HL-60 (cell line): ENCODE data around the gene HIP1.

Experiments used
- DNase-seq, 2 experiments: peaks; one replicate each; pipeline ENCODE4 v3.0.0-alpha.2; 2010 to 2020; ENCODE audit warnings: low read depth in 1 of 2, low spot score in 1 of 2
- H3K27ac ChIP-seq: fragments of 250-450 bp; sonication (Bioruptor Pico); replicated peaks from 2 replicates; pipeline ENCODE4 v1.5.1; 2020; ENCODE audit warnings: mild to moderate bottlenecking, moderate library complexity
- H3K27me3 ChIP-seq: fragments of 250-450 bp; sonication (Bioruptor Pico); 2 replicates; pipeline ENCODE4 v1.5.1; 2021; ENCODE audit warnings: mild to moderate bottlenecking, moderate library complexity; ENCODE audit not compliant: insufficient read depth, poor library complexity, severe bottlenecking
- H3K4me3 ChIP-seq: replicated peaks from 2 replicates; pipeline ENCODE4 v1.5.1; 2011; ENCODE audit warnings: mild to moderate bottlenecking, control low read depth, low read length; ENCODE audit not compliant: insufficient read depth
- GABPA ChIP-seq: IDR thresholded peaks from 2 replicates; pipeline ENCODE4 v1.6.1; 2012; ENCODE audit warnings: low read depth
- POLR2AphosphoS5 ChIP-seq: IDR thresholded peaks from 2 replicates; pipeline ENCODE4 v1.6.1; 2012; ENCODE audit warnings: low read depth
- SPI1 ChIP-seq: IDR thresholded peaks from 2 replicates; pipeline ENCODE4 v1.6.1; 2012; ENCODE audit warnings: low read depth, mild to moderate bottlenecking, borderline replicate concordance
- TF ChIP-seq, protein P1 (sequence below): IDR thresholded peaks from one replicate; pipeline ENCODE4 v1.5.1; 2011; ENCODE audit warnings: low read length, control low read depth, inconsistent platforms; ENCODE audit not compliant: insufficient read depth
- TF ChIP-seq, protein P2 (sequence below): IDR thresholded peaks from 2 replicates; pipeline ENCODE4 v1.6.1; 2012; ENCODE audit warnings: low read depth; ENCODE audit not compliant: insufficient replicate concordance

The HIP1 gene

DNA sequence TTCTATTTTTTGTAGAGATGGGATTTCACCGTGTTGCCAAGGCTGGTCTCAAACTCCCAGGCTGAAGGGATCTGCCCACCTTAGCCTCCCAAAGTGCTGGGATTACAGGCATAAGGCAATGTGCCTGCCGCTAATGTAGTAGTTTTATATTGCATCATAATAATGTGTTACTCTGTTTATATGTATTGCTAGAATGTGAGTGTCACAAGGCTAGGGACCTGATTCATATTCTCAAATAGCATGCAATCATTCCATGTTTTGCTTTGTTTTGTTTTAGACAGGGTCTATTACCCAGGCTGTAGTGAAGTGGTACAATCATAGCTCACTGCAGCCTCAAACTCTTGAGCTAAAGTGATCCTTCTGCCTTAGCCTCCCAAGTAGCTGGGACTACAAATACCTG is 19.8 kb upstream of the HIP1 start:
- H3K27me3 ChIP-seq, result no peaks in the 10 kb centered on the region
- H3K27ac ChIP-seq, result no peak overlapping the region
- no peak overlapping the region for H3K4me3 ChIP-seq
- DNase-seq, result no peak
- TF ChIP-seq, protein P1, sequence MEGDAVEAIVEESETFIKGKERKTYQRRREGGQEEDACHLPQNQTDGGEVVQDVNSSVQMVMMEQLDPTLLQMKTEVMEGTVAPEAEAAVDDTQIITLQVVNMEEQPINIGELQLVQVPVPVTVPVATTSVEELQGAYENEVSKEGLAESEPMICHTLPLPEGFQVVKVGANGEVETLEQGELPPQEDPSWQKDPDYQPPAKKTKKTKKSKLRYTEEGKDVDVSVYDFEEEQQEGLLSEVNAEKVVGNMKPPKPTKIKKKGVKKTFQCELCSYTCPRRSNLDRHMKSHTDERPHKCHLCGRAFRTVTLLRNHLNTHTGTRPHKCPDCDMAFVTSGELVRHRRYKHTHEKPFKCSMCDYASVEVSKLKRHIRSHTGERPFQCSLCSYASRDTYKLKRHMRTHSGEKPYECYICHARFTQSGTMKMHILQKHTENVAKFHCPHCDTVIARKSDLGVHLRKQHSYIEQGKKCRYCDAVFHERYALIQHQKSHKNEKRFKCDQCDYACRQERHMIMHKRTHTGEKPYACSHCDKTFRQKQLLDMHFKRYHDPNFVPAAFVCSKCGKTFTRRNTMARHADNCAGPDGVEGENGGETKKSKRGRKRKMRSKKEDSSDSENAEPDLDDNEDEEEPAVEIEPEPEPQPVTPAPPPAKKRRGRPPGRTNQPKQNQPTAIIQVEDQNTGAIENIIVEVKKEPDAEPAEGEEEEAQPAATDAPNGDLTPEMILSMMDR, result no peak

DNA sequence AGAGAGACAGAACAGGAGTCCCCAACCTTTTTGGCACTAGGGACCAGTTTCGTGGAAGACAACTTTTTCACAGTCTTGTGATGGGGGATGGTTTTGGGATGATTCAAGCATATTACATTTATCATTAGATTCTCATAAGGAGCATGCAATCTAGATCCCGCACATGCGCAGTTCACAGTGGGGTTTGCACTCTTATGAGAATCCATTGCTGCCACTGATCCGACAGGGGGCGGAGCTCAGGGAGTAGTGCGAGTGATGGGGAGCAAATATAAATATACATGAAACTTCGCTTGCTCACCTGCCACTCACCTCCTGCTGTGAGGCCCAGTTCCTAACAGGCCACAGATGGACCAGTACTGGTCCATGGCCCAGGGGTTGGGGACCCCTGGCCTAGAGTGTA is 19.1 kb upstream of the HIP1 start:
- Histone ChIP-seq H3K27ac (no peak overlapping the region), H3K27me3 (no peaks in the 10 kb centered on the region)

DNA sequence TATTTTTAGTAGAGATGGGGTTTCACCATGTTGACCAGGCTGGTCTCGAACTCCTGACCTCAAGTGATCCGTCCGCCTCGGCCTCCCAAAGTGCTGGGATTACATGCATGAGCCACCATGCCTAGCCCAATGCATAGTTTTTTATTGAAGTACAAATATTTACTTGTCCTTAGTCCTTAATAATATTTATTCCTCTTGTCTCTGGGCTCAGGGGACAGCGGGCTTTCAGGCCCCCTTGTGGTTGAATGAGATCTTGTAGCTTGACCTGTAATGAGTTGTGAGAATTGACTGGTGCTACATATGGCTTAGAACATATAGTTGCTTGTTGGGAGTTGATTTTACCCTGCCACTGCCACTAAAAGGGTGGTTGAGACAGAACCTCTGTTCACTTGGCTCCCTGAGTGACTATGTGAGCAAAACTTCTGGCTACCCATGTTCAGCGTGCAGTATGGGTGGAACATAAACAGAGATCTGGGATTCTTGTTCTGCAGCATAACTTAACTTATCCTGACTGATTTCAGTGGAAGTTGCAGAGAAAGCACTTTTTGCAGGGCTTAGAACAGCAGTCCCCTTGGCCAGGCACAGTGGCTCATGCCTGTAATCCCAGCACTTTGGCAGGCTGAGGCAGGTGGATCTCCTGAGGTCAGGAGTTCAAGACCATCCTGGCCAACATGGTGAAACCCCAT is 18.4 kb upstream of the HIP1 start:
- Histone ChIP-seq H3K27me3 (no peaks in the 10 kb centered on the region), H3K4me3 (no peak overlapping the region), H3K27ac (no peak overlapping the region)
- peak in 1 of 2 experiments; percentile 34 for DNase-seq
- TF ChIP-seq, protein P1, result peak; percentile 24
- no peak for TF ChIP-seq POLR2AphosphoS5
- no peak for TF ChIP-seq SPI1

More for the DNA sequence above, 19.1 kb upstream of the HIP1 start:
- DNase-seq, result no peak
- TF ChIP-seq GABPA, result no peak
- TF ChIP-seq, protein P1, result no peak
- TF ChIP-seq POLR2AphosphoS5, result no peak
- TF ChIP-seq, protein P2, sequence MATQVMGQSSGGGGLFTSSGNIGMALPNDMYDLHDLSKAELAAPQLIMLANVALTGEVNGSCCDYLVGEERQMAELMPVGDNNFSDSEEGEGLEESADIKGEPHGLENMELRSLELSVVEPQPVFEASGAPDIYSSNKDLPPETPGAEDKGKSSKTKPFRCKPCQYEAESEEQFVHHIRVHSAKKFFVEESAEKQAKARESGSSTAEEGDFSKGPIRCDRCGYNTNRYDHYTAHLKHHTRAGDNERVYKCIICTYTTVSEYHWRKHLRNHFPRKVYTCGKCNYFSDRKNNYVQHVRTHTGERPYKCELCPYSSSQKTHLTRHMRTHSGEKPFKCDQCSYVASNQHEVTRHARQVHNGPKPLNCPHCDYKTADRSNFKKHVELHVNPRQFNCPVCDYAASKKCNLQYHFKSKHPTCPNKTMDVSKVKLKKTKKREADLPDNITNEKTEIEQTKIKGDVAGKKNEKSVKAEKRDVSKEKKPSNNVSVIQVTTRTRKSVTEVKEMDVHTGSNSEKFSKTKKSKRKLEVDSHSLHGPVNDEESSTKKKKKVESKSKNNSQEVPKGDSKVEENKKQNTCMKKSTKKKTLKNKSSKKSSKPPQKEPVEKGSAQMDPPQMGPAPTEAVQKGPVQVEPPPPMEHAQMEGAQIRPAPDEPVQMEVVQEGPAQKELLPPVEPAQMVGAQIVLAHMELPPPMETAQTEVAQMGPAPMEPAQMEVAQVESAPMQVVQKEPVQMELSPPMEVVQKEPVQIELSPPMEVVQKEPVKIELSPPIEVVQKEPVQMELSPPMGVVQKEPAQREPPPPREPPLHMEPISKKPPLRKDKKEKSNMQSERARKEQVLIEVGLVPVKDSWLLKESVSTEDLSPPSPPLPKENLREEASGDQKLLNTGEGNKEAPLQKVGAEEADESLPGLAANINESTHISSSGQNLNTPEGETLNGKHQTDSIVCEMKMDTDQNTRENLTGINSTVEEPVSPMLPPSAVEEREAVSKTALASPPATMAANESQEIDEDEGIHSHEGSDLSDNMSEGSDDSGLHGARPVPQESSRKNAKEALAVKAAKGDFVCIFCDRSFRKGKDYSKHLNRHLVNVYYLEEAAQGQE, result no peak
- no peak for TF ChIP-seq SPI1
- no peak overlapping the region for H3K4me3 ChIP-seq

DNA sequence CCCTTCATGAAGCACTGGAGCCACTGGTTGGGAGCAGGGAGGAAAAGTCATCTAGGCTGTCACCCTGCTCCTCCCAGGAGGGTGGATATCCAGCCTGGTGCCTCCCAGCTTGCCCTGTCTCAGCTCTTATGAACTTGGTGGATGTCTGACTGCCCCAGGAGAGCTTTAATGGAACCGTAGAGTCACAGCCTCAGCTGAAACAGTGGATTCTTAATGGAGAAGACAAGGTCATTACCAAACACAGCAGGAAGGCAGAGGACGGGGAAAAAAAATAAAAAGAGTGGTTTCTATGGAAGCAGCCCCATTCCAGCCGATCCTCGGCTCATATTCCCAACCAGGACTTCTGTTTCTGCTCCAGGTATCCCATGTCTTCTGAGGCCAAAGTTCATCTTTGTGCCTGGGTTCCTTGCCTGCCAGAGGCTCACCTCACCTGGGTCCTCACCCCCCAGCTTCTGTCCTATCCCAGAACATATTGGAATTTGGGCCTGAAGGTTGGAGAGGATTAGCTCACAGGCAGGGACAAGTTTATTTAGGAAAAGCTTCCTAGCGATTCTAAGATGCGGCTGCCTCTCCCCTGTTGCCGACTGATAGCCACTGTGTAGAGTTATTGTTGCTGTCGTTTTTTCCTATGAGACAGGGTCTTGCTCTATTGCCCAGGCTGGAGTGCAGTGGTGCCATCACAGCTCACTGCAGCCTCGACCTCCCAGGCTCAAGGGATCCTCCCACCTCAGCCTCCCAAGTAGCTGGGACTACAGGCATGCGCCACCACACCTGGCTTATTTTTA is 17.7 kb upstream of the HIP1 start:
- TF ChIP-seq, protein P1, result no peak
- TF ChIP-seq GABPA, result no peak
- TF ChIP-seq, protein P2, result no peak
- TF ChIP-seq SPI1, result no peak
- TF ChIP-seq POLR2AphosphoS5, result no peak
- DNase-seq, result no peak
- no peaks in the 10 kb centered on the region for H3K27me3 ChIP-seq
- no peak overlapping the region for H3K27ac ChIP-seq
- no peak overlapping the region for H3K4me3 ChIP-seq
